Rectal smooth muscle tissue (tissue), 1 donor: ENCODE results near the gene NT5DC2.
A peak's percentile ranks its signal among the peaks of the same experiment; 100 is the strongest.

Source experiments
- H3K27ac ChIP-seq: one replicate; pipeline ENCODE4 v1.7.0; 2013; ENCODE audit warnings: low read depth, low read length, inconsistent platforms
- H3K27me3 ChIP-seq: one replicate; pipeline ENCODE4 v1.7.0; 2013; ENCODE audit warnings: low read length; ENCODE audit not compliant: control insufficient read depth, insufficient read depth
- H3K36me3 ChIP-seq: one replicate; pipeline ENCODE4 v1.7.0; 2013; ENCODE audit warnings: low read length; ENCODE audit not compliant: control insufficient read depth, insufficient read depth
- H3K4me1 ChIP-seq: one replicate; pipeline ENCODE4 v1.7.0; 2013; ENCODE audit warnings: low read length; ENCODE audit not compliant: control insufficient read depth, insufficient read depth
- H3K4me3 ChIP-seq: one replicate; pipeline ENCODE4 v1.7.0; 2013; ENCODE audit warnings: low read length
- H3K9ac ChIP-seq: one replicate; pipeline ENCODE4 v1.7.0; 2013; ENCODE audit warnings: low read length

NT5DC2 gene

GRCh38 chr3:52533623-52534280, at the start of gene NT5DC2:
TSS of gene NT5DC2 (minus strand) at chr3:52533857. CDS start at chr3:52533737, 120 bp downstream.
- Histone ChIP-seq H3K4me3 (peak within 1 kb of the TSS; percentile 69), H3K27me3 (no peaks in the 10 kb centered on the region), H3K9ac (no peak within 1 kb of the TSS), H3K27ac (peak within 1 kb of the TSS; percentile 67), H3K36me3 (no peaks in the 10 kb centered on the region), H3K4me1 (peaks cover 15% of the 10 kb centered on the region)

GRCh38 chr3:52574056-52574965, 40.7 kb upstream of the NT5DC2 start:
- no peak overlapping the region for H3K9ac ChIP-seq
- H3K27me3 ChIP-seq = no peaks in the 10 kb centered on the region
- no peak overlapping the region for H3K4me3 ChIP-seq
- H3K27ac ChIP-seq = no peak overlapping the region
- peaks cover 15% of the 10 kb centered on the region for H3K36me3 ChIP-seq
- H3K4me1 ChIP-seq = no peaks in the 10 kb centered on the region

- H3K4me3 ChIP-seq = no peak overlapping the region
- H3K27me3 ChIP-seq = no peaks in the 10 kb centered on the region
- H3K4me1 ChIP-seq = no peaks in the 10 kb centered on the region
- H3K9ac ChIP-seq = no peak overlapping the region
- peaks cover 6% of the 10 kb centered on the region for H3K36me3 ChIP-seq
- H3K27ac ChIP-seq = no peak overlapping the region
Observed at GRCh38 chr3:52572221-52572620, 38.6 kb upstream of the NT5DC2 start.

- Histone ChIP-seq H3K4me1 (no peaks in the 10 kb centered on the region), H3K9ac (no peak overlapping the region), H3K4me3 (no peak overlapping the region), H3K27me3 (no peaks in the 10 kb centered on the region), H3K27ac (no peak overlapping the region), H3K36me3 (peaks cover 2% of the 10 kb centered on the region)
Observed at GRCh38 chr3:52570076-52570475, 36.4 kb upstream of the NT5DC2 start.

- Histone ChIP-seq H3K4me3 (no peak overlapping the region), H3K4me1 (no peaks in the 10 kb centered on the region), H3K27me3 (no peaks in the 10 kb centered on the region), H3K9ac (no peak overlapping the region), H3K27ac (no peak overlapping the region), H3K36me3 (peaks cover 4% of the 10 kb centered on the region)
Observed at GRCh38 chr3:52568069-52568468, 34.4 kb upstream of the NT5DC2 start.

- H3K27ac ChIP-seq = no peak overlapping the region
- no peaks in the 10 kb centered on the region for H3K27me3 ChIP-seq
- H3K9ac ChIP-seq = no peak overlapping the region
- H3K36me3 ChIP-seq = peaks cover 9% of the 10 kb centered on the region
- no peak overlapping the region for H3K4me3 ChIP-seq
- H3K4me1 ChIP-seq = no peaks in the 10 kb centered on the region
Observed at GRCh38 chr3:52563984-52564383, 30.3 kb upstream of the NT5DC2 start.

- H3K9ac ChIP-seq = no peak overlapping the region
- H3K36me3 ChIP-seq = peaks cover 8% of the 10 kb centered on the region
- H3K27me3 ChIP-seq = no peaks in the 10 kb centered on the region
- no peak overlapping the region for H3K27ac ChIP-seq
- no peak overlapping the region for H3K4me3 ChIP-seq
- H3K4me1 ChIP-seq = no peaks in the 10 kb centered on the region
Observed at GRCh38 chr3:52561028-52561747, 27.5 kb upstream of the NT5DC2 start.

GRCh38 chr3:52558436-52558835, 24.8 kb upstream of the NT5DC2 start:
- Histone ChIP-seq H3K4me3 (no peak overlapping the region), H3K27ac (no peak overlapping the region), H3K27me3 (no peaks in the 10 kb centered on the region), H3K4me1 (no peaks in the 10 kb centered on the region), H3K36me3 (peaks cover 18% of the 10 kb centered on the region), H3K9ac (no peak overlapping the region)

GRCh38 chr3:52557011-52557960, 23.6 kb upstream of the NT5DC2 start:
- Histone ChIP-seq H3K36me3 (peaks cover 21% of the 10 kb centered on the region), H3K27me3 (no peaks in the 10 kb centered on the region), H3K9ac (no peak overlapping the region), H3K27ac (no peak overlapping the region), H3K4me3 (no peak overlapping the region), H3K4me1 (no peaks in the 10 kb centered on the region)

- Histone ChIP-seq H3K4me3 (no peak overlapping the region), H3K9ac (no peak overlapping the region), H3K36me3 (peaks cover 21% of the 10 kb centered on the region), H3K4me1 (no peaks in the 10 kb centered on the region), H3K27me3 (no peaks in the 10 kb centered on the region), H3K27ac (no peak overlapping the region)
Observed at GRCh38 chr3:52555056-52555455, 21.4 kb upstream of the NT5DC2 start.

GRCh38 chr3:52554026-52554755, 20.5 kb upstream of the NT5DC2 start:
- no peaks in the 10 kb centered on the region for H3K4me1 ChIP-seq
- no peak overlapping the region for H3K9ac ChIP-seq
- no peak overlapping the region for H3K4me3 ChIP-seq
- H3K36me3 ChIP-seq = peaks cover 21% of the 10 kb centered on the region
- no peak overlapping the region for H3K27ac ChIP-seq
- H3K27me3 ChIP-seq = no peaks in the 10 kb centered on the region
